Pancreas (tissue), 10 donors: ENCODE data around the gene ZBTB43. TPM values are rescaled to one million over a fixed set of nuclear protein-coding genes. Genes with fewer than 3 reads are reported as not detected.
"Not testable (repeated sequence)": the region's sequence is repeated elsewhere in the genome, so short reads cannot be mapped to it uniquely, and the experiment has no call there.

Experiments used
- ATAC-seq, 4 donors: fragments of 200-7000 bp; cut with Tn5 transposase; one replicate each; pipeline versions ENCODE4 v1.8.0 to v1.9.1; 2020; ENCODE audit warnings: mild to moderate bottlenecking in 4 of 4, moderate library complexity in 4 of 4
- DNase-seq, 6 donors: peaks; one replicate each; pipeline ENCODE4 v3.0.0-alpha.2; 2020
- FAIRE-seq: peaks from 2 replicates; lab custom pipeline; 2012; peaks lifted over from hg19 to GRCh38; lab: Jason Lieb, UNC
- H3K27ac ChIP-seq, 4 donors: fragments of 200-600 bp; sonication (generic); 1 replicate in 3 of 4; 2 replicates in 1 of 4; pipeline versions ENCODE4 v1.5.0 to v1.8.0; 2020
- H3K27me3 ChIP-seq, 4 donors: fragments of 200-600 bp; one replicate each; pipeline ENCODE4 v1.8.0; 2021
- H3K36me3 ChIP-seq, 3 donors: fragments of 200-600 bp; sonication (generic) in 1 of 3; one replicate each; pipeline versions ENCODE4 v1.5.0 to v1.8.0; 2020 to 2021
- H3K4me1 ChIP-seq, 3 donors: fragments of 200-600 bp; one replicate each; pipeline ENCODE4 v1.8.0; 2021
- H3K4me3 ChIP-seq, 4 donors: fragments of 200-600 bp; sonication (generic) in 2 of 4; one replicate each; pipeline versions ENCODE4 v1.5.0 to v1.8.0; 2020 to 2021
- H3K9me3 ChIP-seq, 4 donors: fragments of 200-600 bp; one replicate each; pipeline ENCODE4 v1.8.0; 2021
- CTCF ChIP-seq, 4 donors: fragments of 200-600 bp; sonication (generic) in 3 of 4; IDR thresholded peaks; one replicate each; pipeline versions ENCODE4 v1.5.0 to v1.8.0; 2021; ENCODE audit warnings: antibody characterized with exemption in 4 of 4
- WGBS, 2 donors: extraction: QIAGEN DNeasy Blood & Tissue Kit; methylation state at CpG; one replicate each; pipeline ENCODE4 v1.1.7; 2013; 5-methylcytosine and 5-hydroxymethylcytosine counted together
- intact Hi-C, 3 donors: fragments of 100-400 bp; cut with DNase I; formaldehyde crosslinking; loops; one replicate each; pipeline versions ENCODE4 v1.11.1 to v1.14.2; 2022
- polyA plus RNA-seq, 2 donors: library from polyadenylated mRNA; stranded (reverse); fragments of 200-250 nt; gene quantifications; one replicate each; pipeline ENCODE4 v1.2.3, GENCODE V29; 2013
- total RNA-seq, 6 donors: library from RNA; stranded (reverse); fragmentation: NEBNext Ultra II Directional in 4 of 6; extraction: Animal tissue kit (Norgen Biotek cat#: 25700) in 4 of 6; gene quantifications; one replicate each; pipeline versions ENCODE4 v1.2.1 to v1.2.4, GENCODE V29; 2021 to 2023
- donor health status: healthy with polysubstance abuse.
- donor health status: DM: no; HTN: no; CAD: no; lungs with moderate emphysema.
- donor health status: DM: no; HTN: no; CAD: no.
- donor health status: control.
- donor health status: control.
- donor health status: Bipolar disorder and iron deficiency.
- donor health status: DM: yes; HTN: yes; CAD: no.
- donor health status: DM: no; HTN: no; CAD: no.
- donor health status: DM: no; HTN: no; CAD: no.
- donor health status: DM: yes; HTN: yes; CAD: no.

The ZBTB43 gene
- total and polyA plus RNA-seq, 8 donors = 2.2 to 8.5 (median 5.7) TPM

GRCh38 chr9:126804198-126804695 is 593 bp upstream of the ZBTB43 start:
- ATAC-seq = no peak

GRCh38 chr9:126805554-126806262 is 868 bp downstream of the ZBTB43 start:
- Histone ChIP-seq H3K27me3 (no peaks in the 10 kb centered on the region), H3K4me3 (peak overlapping the region; percentile 66 to 76 (median 74)), H3K9me3 (no peaks in the 10 kb centered on the region), H3K36me3 (no peaks in the 10 kb centered on the region), H3K4me1 (peaks cover 11 to 23% (median 13%) of the 10 kb centered on the region in 3 donors), H3K27ac (peak overlapping the region; percentile 72 to 87 (median 76))
- intact Hi-C loops = no loop called here
- DNase-seq (peak in 4 of 6 donors; percentile 32 to 56 (median 44)), FAIRE-seq (no peak), ATAC-seq (peak; percentile 45 to 74 (median 56))
- WGBS, 2 donors = 12 to 18% methylated on average over 8 of the region's 8 CpGs
- no peak for TF ChIP-seq CTCF (IDR thresholded peaks at IDR 0.05)

More at GRCh38 chr9:126804198-126804695, 593 bp upstream of the ZBTB43 start:
- 55 to 64% methylated on average over 16 of the region's 16 CpGs for WGBS, 2 donors
- Histone ChIP-seq H3K27ac (peak overlapping the region in 3 of 4 donors; percentile 72 to 87 (median 75)), H3K36me3 (no peaks in the 10 kb centered on the region), H3K4me3 (peak overlapping the region; percentile 66 to 76 (median 74)), H3K4me1 (peaks cover 11 to 23% (median 13%) of the 10 kb centered on the region in 3 donors), H3K27me3 (no peaks in the 10 kb centered on the region), H3K9me3 (no peaks in the 10 kb centered on the region)
- no peak for DNase-seq
- no peak for TF ChIP-seq CTCF (IDR thresholded peaks at IDR 0.05)
- FAIRE-seq = no peak
- intact Hi-C loops = no loop called here

GRCh38 chr9:126806336-126806735 is 1.5 kb downstream of the ZBTB43 start:
- Histone ChIP-seq H3K4me1 (peaks cover 11 to 23% (median 13%) of the 10 kb centered on the region in 3 donors), H3K27ac (peak overlapping the region in 2 of 4 donors; percentile 75 to 87), H3K27me3 (no peaks in the 10 kb centered on the region), H3K36me3 (no peaks in the 10 kb centered on the region), H3K9me3 (no peaks in the 10 kb centered on the region), H3K4me3 (peak overlapping the region in 2 of 4 donors; percentile 72 to 75)
- FAIRE-seq (no peak), DNase-seq (no peak), ATAC-seq (no peak)
- WGBS, 2 donors = 31 to 46% methylated on average over 2 of the region's 2 CpGs
- intact Hi-C loops = no loop called here
- TF ChIP-seq CTCF (IDR thresholded peaks at IDR 0.05) = no peak

GRCh38 chr9:126809068-126809467 is 4.2 kb downstream of the ZBTB43 start:
- Histone ChIP-seq H3K4me1 (peaks cover 11 to 23% (median 13%) of the 10 kb centered on the region in 3 donors), H3K36me3 (no peaks in the 10 kb centered on the region), H3K9me3 (no peaks in the 10 kb centered on the region), H3K4me3 (no peak overlapping the region), H3K27me3 (no peaks in the 10 kb centered on the region), H3K27ac (no peak overlapping the region)
- 63 to 72% methylated on average over 3 of the region's 3 CpGs for WGBS, 2 donors
- DNase-seq (no peak), ATAC-seq (no peak), FAIRE-seq (no peak)
- no peak for TF ChIP-seq CTCF (IDR thresholded peaks at IDR 0.05)
- intact Hi-C loops = no loop called here

GRCh38 chr9:126810221-126810620 is 5.4 kb downstream of the ZBTB43 start:
- intact Hi-C loops, H3K27ac ChIP-seq, DNase-seq, H3K36me3 ChIP-seq, FAIRE-seq, H3K4me3 ChIP-seq, H3K27me3 ChIP-seq, H3K9me3 ChIP-seq, ATAC-seq: not testable (repeated sequence)
- WGBS, 2 donors = 98% methylated on average over 11 to 12 of the region's 12 CpGs
- H3K4me1 ChIP-seq = peaks cover 11 to 23% (median 13%) of the 10 kb centered on the region in 3 donors
